Hepatocyte (in vitro differentiated cells): ENCODE results near the gene SLC25A21. TPM values are rescaled to one million over a fixed set of nuclear protein-coding genes. Genes with fewer than 3 reads are reported as not detected.

Source experiments
- DNase-seq: peaks from one replicate; pipeline ENCODE4 v3.0.0-alpha.2; 2016; ENCODE audit warnings: low spot score
- H2AFZ ChIP-seq: fragments of 200-600 bp; sonication (generic); 2 replicates; pipeline ENCODE4 v1.6.0; 2016; ENCODE audit warnings: antibody characterized with exemption, mild to moderate bottlenecking
- H3K27ac ChIP-seq: fragments of 200-600 bp; sonication (generic); 2 replicates; pipeline ENCODE4 v1.5.1; 2016; ENCODE audit warnings: mild to moderate bottlenecking
- H3K27me3 ChIP-seq: fragments of 200-600 bp; sonication (generic); 2 replicates; pipeline ENCODE4 v1.6.1; 2016
- H3K36me3 ChIP-seq: fragments of 200-600 bp; sonication (generic); replicated peaks from 2 replicates; pipeline ENCODE4 v1.5.1; 2016; ENCODE audit warnings: low read depth; ENCODE audit not compliant: insufficient read depth
- H3K4me1 ChIP-seq: fragments of 200-600 bp; sonication (generic); 2 replicates; pipeline ENCODE4 v1.5.1; 2016; ENCODE audit warnings: mild to moderate bottlenecking, moderate library complexity; ENCODE audit not compliant: insufficient read depth
- H3K4me2 ChIP-seq: fragments of 200-600 bp; sonication (generic); 2 replicates; pipeline ENCODE4 v1.6.0; 2016
- H3K4me3 ChIP-seq: fragments of 200-600 bp; sonication (generic); 2 replicates; pipeline ENCODE4 v1.5.1; 2016; ENCODE audit warnings: mild to moderate bottlenecking
- H3K79me2 ChIP-seq: fragments of 200-600 bp; sonication (generic); 2 replicates; pipeline ENCODE4 v1.6.0; 2017; ENCODE audit warnings: mild to moderate bottlenecking
- H3K9me2 ChIP-seq: fragments of 200-600 bp; sonication (generic); replicated peaks from 2 replicates; pipeline ENCODE4 v1.6.0; 2017; ENCODE audit warnings: mild to moderate bottlenecking; ENCODE audit not compliant: insufficient read depth
- H3K9me3 ChIP-seq: fragments of 200-600 bp; sonication (generic); 2 replicates; pipeline ENCODE4 v1.5.1; 2016; ENCODE audit warnings: low read depth, mild to moderate bottlenecking
- H4K20me1 ChIP-seq: fragments of 200-600 bp; sonication (generic); 2 replicates; pipeline ENCODE4 v1.6.0; 2016; ENCODE audit warnings: mild to moderate bottlenecking; ENCODE audit not compliant: insufficient read depth, poor library complexity, severe bottlenecking
- CTCF ChIP-seq: fragments of 200-600 bp; sonication (generic); IDR thresholded peaks from 2 replicates; pipeline ENCODE4 v1.5.1; 2016; ENCODE audit warnings: antibody characterized with exemption, mild to moderate bottlenecking; ENCODE audit not compliant: poor library complexity
- EZH2 ChIP-seq: fragments of 200-600 bp; sonication (generic); IDR thresholded peaks from 2 replicates; pipeline ENCODE4 v1.6.1; 2016; ENCODE audit warnings: antibody characterized with exemption, mild to moderate bottlenecking, borderline replicate concordance
- EZH2phosphoT487 ChIP-seq: fragments of 200-600 bp; sonication (generic); IDR thresholded peaks from one replicate; pipeline ENCODE4 v1.6.1; 2018; ENCODE audit warnings: antibody characterized with exemption, mild to moderate bottlenecking, low read depth, moderate library complexity; ENCODE audit not compliant: unreplicated experiment, severe bottlenecking
- WGBS: methylation state at CpG from one replicate; pipeline ENCODE4 v1.1.6; 2016; ENCODE audit warnings: low lambda C conversion rate; ENCODE audit errors: missing lambda C conversion rate; 5-methylcytosine and 5-hydroxymethylcytosine counted together
- polyA plus RNA-seq: library from polyadenylated mRNA; unstranded; fragments of >200 nt; fragmentation: Nextera tagmentation; extraction: Ambion mirVana; gene quantifications from 2 replicates; pipeline ENCODE4 v1.2.1, GENCODE V29; 2016
- total RNA-seq: library from RNA; depleted of rRNA; stranded (reverse); fragments of >200 nt; gene quantifications from 2 replicates; pipeline ENCODE4 v1.2.3, GENCODE V29; 2014

Gene SLC25A21
- total and polyA plus RNA-seq, 2 experiments from 2014 or later = 1.4 to 1.6 TPM

- H3K9me2 ChIP-seq = no peaks in the 10 kb centered on the region
- TF ChIP-seq EZH2phosphoT487 (no peak), EZH2 (no peak), CTCF (no peak)
- H3K4me1 ChIP-seq = no peaks in the 10 kb centered on the region
- no peaks in the 10 kb centered on the region for H3K79me2 ChIP-seq
- H4K20me1 ChIP-seq = no peaks in the 10 kb centered on the region
- H3K27ac ChIP-seq = no peak overlapping the region
- peaks cover 6% of the 10 kb centered on the region for H3K27me3 ChIP-seq
- 55% methylated on average over 4 of the region's 4 CpGs for WGBS
- no peaks in the 10 kb centered on the region for H3K36me3 ChIP-seq
- no peak overlapping the region for H2AFZ ChIP-seq
- no peak for DNase-seq
- H3K9me3 ChIP-seq = no peaks in the 10 kb centered on the region
- H3K4me2 ChIP-seq = no peak overlapping the region
- no peak overlapping the region for H3K4me3 ChIP-seq
Measured at GRCh38 chr14:36713960-36714703, 458.3 kb downstream of the SLC25A21 start.

- Histone ChIP-seq H2AFZ (no peak overlapping the region), H4K20me1 (no peaks in the 10 kb centered on the region), H3K27ac (no peak overlapping the region), H3K4me1 (no peaks in the 10 kb centered on the region), H3K4me2 (no peak overlapping the region), H3K36me3 (no peaks in the 10 kb centered on the region), H3K79me2 (no peaks in the 10 kb centered on the region), H3K9me2 (no peaks in the 10 kb centered on the region), H3K4me3 (no peak overlapping the region), H3K27me3 (peaks cover 2% of the 10 kb centered on the region), H3K9me3 (no peaks in the 10 kb centered on the region)
- no peak for TF ChIP-seq CTCF
- no peak for TF ChIP-seq EZH2
- TF ChIP-seq EZH2phosphoT487 = no peak
- no peak for DNase-seq
Measured at GRCh38 chr14:36707570-36707969, 464.8 kb downstream of the SLC25A21 start.

- 88% methylated on average over 2 of the region's 2 CpGs for WGBS
Measured at GRCh38 chr14:36702474-36702873, 469.9 kb downstream of the SLC25A21 start.

More at GRCh38 chr14:36702474-36702873, 469.9 kb downstream of the SLC25A21 start:
- TF ChIP-seq CTCF (no peak), EZH2phosphoT487 (no peak), EZH2 (no peak)
- H3K27me3 ChIP-seq = no peaks in the 10 kb centered on the region
- H3K4me1 ChIP-seq = no peaks in the 10 kb centered on the region
- H3K79me2 ChIP-seq = no peaks in the 10 kb centered on the region
- H3K9me2 ChIP-seq = no peaks in the 10 kb centered on the region
- no peak overlapping the region for H3K4me2 ChIP-seq
- H3K9me3 ChIP-seq = no peaks in the 10 kb centered on the region
- H4K20me1 ChIP-seq = no peaks in the 10 kb centered on the region
- no peak overlapping the region for H3K4me3 ChIP-seq
- no peaks in the 10 kb centered on the region for H3K36me3 ChIP-seq
- H3K27ac ChIP-seq = no peak overlapping the region
- no peak for DNase-seq
- no peak overlapping the region for H2AFZ ChIP-seq
